ENCODE data around the gene GRM5. TPM values are rescaled to one million over a fixed set of nuclear protein-coding genes. Genes with fewer than 3 reads are reported as not detected.
A peak's percentile ranks its signal among the peaks of the same experiment; 100 is the strongest.
"Not testable (repeated sequence)": the region's sequence is repeated elsewhere in the genome, so short reads cannot be mapped to it uniquely, and the experiment has no call there.

GRM5 gene
- total RNA-seq = not detected

GRCh38 chr11:89065651-89066201 is at the start of gene GRM5:
Gene GRM5 (minus strand): TSS chr11:89065982. CDS start chr11:89047872, 18,110 bp downstream.
- not testable (repeated sequence) for H3K4me1 Mint-ChIP-seq; H3K36me3 Mint-ChIP-seq (ENCODE audit: low read depth); H3K4me3 Mint-ChIP-seq; H3K27ac Mint-ChIP-seq; H3K9me3 Mint-ChIP-seq; ATAC-seq (replicated peaks)
- H3K27me3 Mint-ChIP-seq = peaks cover 25% of the 10 kb centered on the region

DNA sequence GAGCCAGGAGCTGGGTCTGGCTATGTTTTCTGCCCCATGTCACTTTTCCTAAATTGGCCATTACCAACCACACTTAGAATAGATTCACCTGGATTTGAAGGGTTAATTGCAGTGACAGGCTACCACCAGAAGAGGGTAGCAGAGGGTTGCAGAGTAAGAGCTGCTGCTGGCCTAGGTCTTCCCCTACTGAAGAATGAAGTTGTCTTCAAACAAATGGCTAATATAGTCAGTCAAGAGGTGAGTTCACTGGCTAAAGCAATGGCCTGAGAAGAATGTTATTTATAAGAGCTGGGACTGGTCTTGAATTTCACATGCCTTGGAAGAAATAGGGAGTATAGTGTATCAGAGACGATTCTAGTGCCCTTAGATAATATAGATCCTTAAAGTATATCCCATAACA is 32.2 kb upstream of the GRM5 start:
- not testable (repeated sequence) for H3K4me1 Mint-ChIP-seq; H3K9me3 Mint-ChIP-seq; H3K27me3 Mint-ChIP-seq; H3K36me3 Mint-ChIP-seq (ENCODE audit: low read depth); H3K4me3 Mint-ChIP-seq; H3K27ac Mint-ChIP-seq
- ATAC-seq (replicated peaks) = peak; percentile 39

GRCh38 chr11:89093806-89094205 is 28.0 kb upstream of the GRM5 start:
- not testable (repeated sequence) for H3K4me3 Mint-ChIP-seq; H3K4me1 Mint-ChIP-seq; ATAC-seq (replicated peaks); H3K27me3 Mint-ChIP-seq; H3K36me3 Mint-ChIP-seq (ENCODE audit: low read depth); H3K27ac Mint-ChIP-seq
- H3K9me3 Mint-ChIP-seq = peaks cover 12% of the 10 kb centered on the region

- not testable (repeated sequence) for H3K27me3 Mint-ChIP-seq; H3K27ac Mint-ChIP-seq; H3K4me3 Mint-ChIP-seq; H3K4me1 Mint-ChIP-seq; ATAC-seq (replicated peaks); H3K36me3 Mint-ChIP-seq (ENCODE audit: low read depth)
- H3K9me3 Mint-ChIP-seq = peaks cover 15% of the 10 kb centered on the region
Measured at GRCh38 chr11:89084951-89085350, 19.2 kb upstream of the GRM5 start.

- not testable (repeated sequence) for H3K4me1 Mint-ChIP-seq; ATAC-seq (replicated peaks); H3K4me3 Mint-ChIP-seq; H3K9me3 Mint-ChIP-seq; H3K27ac Mint-ChIP-seq; H3K36me3 Mint-ChIP-seq (ENCODE audit: low read depth); H3K27me3 Mint-ChIP-seq
Measured at GRCh38 chr11:89070911-89071310, 5.1 kb upstream of the GRM5 start.

DNA sequence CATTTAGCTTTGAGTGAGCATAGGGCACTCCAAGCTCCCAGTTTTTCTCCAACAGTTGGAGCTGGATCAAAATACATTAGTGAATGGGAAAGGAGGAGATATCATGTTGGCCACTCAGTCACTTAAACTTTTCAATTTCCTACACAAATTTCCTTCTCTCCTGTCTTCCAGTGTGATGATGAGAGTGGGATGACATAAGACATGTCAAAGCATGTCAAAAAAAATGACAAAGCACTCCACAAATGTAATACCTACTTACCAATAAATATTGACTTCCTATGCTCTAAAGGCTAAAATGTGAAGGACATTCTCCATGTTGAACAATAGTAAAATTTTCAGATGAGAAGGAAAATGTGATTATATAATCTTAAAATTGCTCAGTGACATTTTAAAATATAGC is 1.5 kb upstream of the GRM5 start:
- Mint-ChIP-seq H3K27me3 (peaks cover 25% of the 10 kb centered on the region), H3K27ac (no peak overlapping the region), H3K4me3 (no peak overlapping the region), H3K4me1 (no peaks in the 10 kb centered on the region), H3K9me3 (no peaks in the 10 kb centered on the region), H3K36me3 (ENCODE audit: low read depth) (no peaks in the 10 kb centered on the region)
- no peak for ATAC-seq (replicated peaks)

- no peak overlapping the region for H3K27ac Mint-ChIP-seq
- ATAC-seq (replicated peaks) = no peak
- H3K27me3 Mint-ChIP-seq = peaks cover 25% of the 10 kb centered on the region
- H3K9me3 Mint-ChIP-seq = no peaks in the 10 kb centered on the region
- no peaks in the 10 kb centered on the region for H3K4me1 Mint-ChIP-seq
- no peak overlapping the region for H3K4me3 Mint-ChIP-seq
- H3K36me3 Mint-ChIP-seq (ENCODE audit: low read depth) = no peaks in the 10 kb centered on the region
Measured at GRCh38 chr11:89065066-89065465, 716 bp downstream of the GRM5 start.

GRCh38 chr11:89063481-89063951 is 2.3 kb downstream of the GRM5 start:
- not testable (repeated sequence) for H3K4me1 Mint-ChIP-seq; ATAC-seq (replicated peaks); H3K9me3 Mint-ChIP-seq; H3K36me3 Mint-ChIP-seq (ENCODE audit: low read depth); H3K27ac Mint-ChIP-seq; H3K4me3 Mint-ChIP-seq
- H3K27me3 Mint-ChIP-seq = peaks cover 25% of the 10 kb centered on the region

DNA sequence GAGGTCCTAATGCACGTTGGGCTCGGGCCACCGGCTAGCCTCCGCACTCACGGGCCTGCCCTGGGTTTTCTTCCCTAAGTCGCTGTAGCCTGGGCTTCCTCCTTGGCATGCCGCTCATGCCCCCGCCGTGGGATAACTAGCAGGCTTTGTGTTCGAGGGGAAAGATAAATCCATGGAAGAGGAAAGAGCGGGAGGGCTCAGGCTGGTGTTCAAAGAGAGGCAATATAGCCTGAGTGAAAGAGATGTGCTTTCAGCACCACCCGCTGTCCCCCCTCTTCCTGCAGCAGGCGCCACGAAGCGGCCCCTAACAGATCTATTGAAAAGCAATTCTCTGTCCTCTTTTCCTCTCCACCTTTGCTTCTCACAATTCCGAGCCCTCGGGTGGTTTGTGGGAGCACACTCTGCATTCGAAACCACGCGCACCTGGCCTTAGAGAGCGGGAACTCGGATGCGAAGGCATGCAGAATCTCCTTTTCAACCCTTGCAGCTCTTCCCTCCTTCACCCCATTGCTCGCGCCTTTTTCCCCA is 2.9 kb downstream of the GRM5 start:
- not testable (repeated sequence) for H3K4me1 Mint-ChIP-seq; H3K27ac Mint-ChIP-seq; H3K9me3 Mint-ChIP-seq; ATAC-seq (replicated peaks); H3K36me3 Mint-ChIP-seq (ENCODE audit: low read depth); H3K4me3 Mint-ChIP-seq
- peaks cover 25% of the 10 kb centered on the region for H3K27me3 Mint-ChIP-seq

DNA sequence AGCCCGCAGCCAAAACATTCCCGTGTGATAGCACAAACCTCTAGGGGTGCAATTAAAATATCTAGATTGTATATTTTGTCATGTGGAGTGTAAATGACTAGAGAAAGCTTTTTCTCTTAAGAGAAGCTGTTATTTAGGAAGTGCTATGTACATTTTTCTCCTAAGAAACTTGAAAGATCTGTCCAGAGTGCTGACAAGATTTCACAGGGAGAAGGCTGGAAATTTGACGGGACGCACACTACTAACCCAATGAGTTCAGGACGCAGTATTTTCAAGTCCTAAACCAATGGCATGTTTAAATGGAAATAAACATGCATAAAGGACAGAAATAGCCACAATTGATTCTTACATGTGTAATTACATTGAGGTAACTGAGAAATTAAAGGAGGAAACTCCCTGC is 3.9 kb downstream of the GRM5 start:
- not testable (repeated sequence) for H3K36me3 Mint-ChIP-seq (ENCODE audit: low read depth); ATAC-seq (replicated peaks); H3K27ac Mint-ChIP-seq; H3K4me3 Mint-ChIP-seq; H3K4me1 Mint-ChIP-seq; H3K9me3 Mint-ChIP-seq
- H3K27me3 Mint-ChIP-seq = peaks cover 24% of the 10 kb centered on the region

DNA sequence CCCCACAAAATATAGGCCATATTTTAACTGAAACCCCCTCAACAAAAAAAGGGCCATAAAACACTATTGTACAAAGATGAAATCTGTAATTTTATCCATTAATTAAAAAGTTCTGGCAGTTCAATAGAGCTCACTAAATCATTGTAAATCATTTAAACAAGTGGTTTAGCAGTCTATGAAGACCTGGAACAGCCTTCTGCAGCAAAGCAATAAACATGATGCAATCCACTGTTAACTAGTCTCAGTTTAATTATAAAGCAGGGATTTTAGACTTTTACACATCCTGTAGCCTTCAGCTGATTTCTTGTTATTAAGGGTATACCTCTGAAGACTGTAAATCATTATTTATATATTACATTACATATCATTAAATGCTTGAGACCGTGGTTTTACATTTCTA is 8.4 kb downstream of the GRM5 start:
- H3K4me1 Mint-ChIP-seq; H3K27me3 Mint-ChIP-seq; H3K27ac Mint-ChIP-seq; H3K9me3 Mint-ChIP-seq; H3K4me3 Mint-ChIP-seq; H3K36me3 Mint-ChIP-seq (ENCODE audit: low read depth); ATAC-seq (replicated peaks): not testable (repeated sequence)

- no peak for ATAC-seq (replicated peaks)
- Mint-ChIP-seq H3K27me3 (peaks cover 4% of the 10 kb centered on the region), H3K36me3 (ENCODE audit: low read depth) (no peaks in the 10 kb centered on the region), H3K9me3 (peaks cover 7% of the 10 kb centered on the region), H3K27ac (no peak overlapping the region), H3K4me3 (no peak overlapping the region), H3K4me1 (no peaks in the 10 kb centered on the region)
Measured at GRCh38 chr11:89052220-89052619, 13.6 kb downstream of the GRM5 start.

GRCh38 chr11:89047159-89047558 is 18.6 kb downstream of the GRM5 start:
- ATAC-seq (replicated peaks); H3K36me3 Mint-ChIP-seq (ENCODE audit: low read depth); H3K27ac Mint-ChIP-seq; H3K27me3 Mint-ChIP-seq; H3K4me3 Mint-ChIP-seq; H3K9me3 Mint-ChIP-seq; H3K4me1 Mint-ChIP-seq: not testable (repeated sequence)

DNA sequence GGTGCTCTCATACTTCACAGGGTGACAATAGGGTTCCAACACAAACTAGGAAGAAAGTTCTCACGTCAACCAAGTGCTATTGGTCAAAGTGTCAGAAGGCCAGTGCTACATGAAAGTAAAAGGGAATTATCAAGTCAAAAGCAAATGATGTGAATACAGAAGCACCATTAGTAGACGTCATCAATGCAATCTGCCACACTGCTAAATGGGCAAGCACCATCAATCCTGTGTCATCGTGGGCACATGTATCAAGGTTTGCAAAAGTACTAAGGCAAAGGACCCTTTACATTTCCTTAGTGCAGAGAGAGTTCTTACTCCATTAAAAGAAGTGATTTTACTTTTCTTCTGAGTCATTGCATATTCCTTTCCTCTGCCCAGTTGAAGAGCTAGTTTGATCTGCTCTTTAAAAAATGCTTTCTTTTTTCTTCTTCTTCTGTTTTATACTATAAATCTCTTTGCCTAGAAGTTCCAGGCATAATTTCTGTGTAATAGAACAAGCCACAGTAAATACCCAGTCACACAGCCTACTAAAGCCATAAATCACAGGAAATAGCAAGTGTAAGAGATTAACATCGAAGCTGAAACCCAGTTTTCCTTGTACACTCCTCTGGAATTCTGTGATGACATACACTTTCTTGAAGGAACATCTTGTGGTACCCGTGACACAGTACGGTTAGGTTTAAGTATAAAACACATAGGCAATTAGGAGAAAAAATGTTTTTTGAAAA is 21.8 kb downstream of the GRM5 start:
- ATAC-seq (replicated peaks); H3K4me1 Mint-ChIP-seq; H3K4me3 Mint-ChIP-seq; H3K27ac Mint-ChIP-seq; H3K36me3 Mint-ChIP-seq (ENCODE audit: low read depth); H3K27me3 Mint-ChIP-seq; H3K9me3 Mint-ChIP-seq: not testable (repeated sequence)

DNA sequence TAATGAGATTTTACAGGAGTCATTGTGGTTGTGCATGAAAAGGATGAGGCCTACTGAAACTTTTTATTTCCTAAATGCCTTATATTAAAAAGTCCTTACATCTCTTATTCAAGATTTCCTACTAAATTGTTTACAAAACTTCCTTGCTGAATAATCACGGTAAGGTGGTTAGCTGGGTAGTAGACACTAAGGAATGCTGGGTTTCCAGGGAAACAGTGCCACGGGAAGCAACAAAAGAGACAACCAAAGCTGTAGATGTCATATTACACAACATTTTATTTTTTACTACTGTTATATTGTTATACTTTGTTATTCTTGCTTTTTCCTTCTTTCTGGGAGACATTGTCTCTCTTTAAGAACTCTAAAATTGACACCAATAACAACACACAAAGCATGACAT is 36.1 kb downstream of the GRM5 start:
- not testable (repeated sequence) for H3K27me3 Mint-ChIP-seq; H3K36me3 Mint-ChIP-seq (ENCODE audit: low read depth); H3K4me3 Mint-ChIP-seq; H3K9me3 Mint-ChIP-seq; ATAC-seq (replicated peaks); H3K4me1 Mint-ChIP-seq; H3K27ac Mint-ChIP-seq
